GM19438 (cell line): ENCODE results near the gene KRCC1.

ENCODE experiments used
- ATAC-seq: cut with Tn5 transposase; IDR thresholded peaks from one replicate; pipeline ENCODE4 v1.9.1; 2021; ENCODE audit warnings: low read depth; ENCODE audit not compliant: unreplicated experiment

Gene KRCC1

GRCh38 chr2:88078643-88079172, 23.1 kb upstream of the KRCC1 start:
- no peak for ATAC-seq

- ATAC-seq, result no peak
These were observed 21.5 kb upstream of the KRCC1 start for GRCh38 chr2:88077080-88077479.

- ATAC-seq, result no peak
These were observed 19.3 kb upstream of the KRCC1 start for GRCh38 chr2:88074854-88075292.

GRCh38 chr2:88074150-88074549, 18.6 kb upstream of the KRCC1 start:
- no peak for ATAC-seq

GRCh38 chr2:88071365-88071764, 15.8 kb upstream of the KRCC1 start:
- ATAC-seq, result no peak

DNA sequence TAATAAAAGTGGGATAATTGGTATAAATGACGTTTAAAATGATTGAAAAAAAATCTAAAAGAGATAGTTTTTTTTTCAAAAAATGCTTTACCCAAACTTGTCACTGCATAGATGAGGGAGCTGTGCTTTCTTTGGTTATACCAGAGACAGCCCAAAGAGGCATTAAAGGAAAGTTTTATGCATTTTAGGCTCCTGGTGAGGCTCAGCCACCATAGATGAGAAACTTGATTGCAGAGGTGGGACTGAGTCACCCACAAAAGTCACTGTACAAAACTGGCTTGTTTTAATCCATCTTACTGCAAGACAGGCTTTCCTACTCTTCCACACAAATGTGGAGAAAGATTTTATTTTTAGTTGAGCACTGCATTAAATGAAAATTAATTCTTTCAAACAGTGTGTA, 14.5 kb upstream of the KRCC1 start:
- no peak for ATAC-seq

GRCh38 chr2:88069117-88069516, 13.5 kb upstream of the KRCC1 start:
- no peak for ATAC-seq

GRCh38 chr2:88068044-88068443, 12.5 kb upstream of the KRCC1 start:
- ATAC-seq, result no peak

DNA sequence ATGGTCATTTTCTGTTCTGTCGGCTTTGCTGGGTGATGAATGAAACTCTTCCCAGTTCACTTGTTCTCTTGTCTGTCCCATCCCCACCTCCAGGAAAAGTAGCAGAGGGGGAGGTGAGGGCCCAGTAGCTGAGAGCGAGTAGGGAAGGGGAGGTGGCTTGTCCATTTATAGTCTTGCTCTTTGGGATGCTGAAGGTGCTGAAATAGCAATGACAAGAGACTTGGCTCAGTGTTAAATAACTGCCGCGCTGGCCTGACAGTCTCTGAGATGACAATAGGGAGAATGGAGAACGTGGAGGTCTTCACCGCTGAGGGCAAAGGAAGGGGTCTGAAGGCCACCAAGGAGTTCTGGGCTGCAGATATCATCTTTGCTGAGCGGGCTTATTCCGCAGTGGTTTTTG, 12.0 kb upstream of the KRCC1 start, which contains the start of gene SMYD1:
TSS of gene SMYD1 (plus strand) at position 228 of the 400 bp plus-strand sequence. CDS start at position 268, 40 bp downstream.
- no peak for ATAC-seq

DNA sequence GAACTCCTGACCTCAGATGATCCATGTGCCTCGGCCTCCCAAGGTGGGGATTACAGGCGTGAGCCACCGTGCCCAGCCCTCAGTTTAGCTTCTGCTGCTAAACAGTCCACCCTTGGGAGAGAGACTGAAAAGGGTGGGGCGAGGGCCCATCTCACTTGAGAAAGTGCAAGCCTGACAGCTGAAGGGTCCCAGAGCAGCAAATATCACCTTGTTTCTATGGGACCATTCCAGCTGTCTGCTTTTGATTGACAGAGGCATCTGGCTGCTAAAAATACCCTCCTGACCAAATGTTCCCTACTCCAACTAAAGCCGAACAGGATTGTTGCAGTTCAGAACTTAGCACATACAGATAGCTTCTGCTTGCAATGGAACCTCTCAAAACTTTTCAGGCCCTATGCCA, 11.6 kb upstream of the KRCC1 start:
- no peak for ATAC-seq

DNA sequence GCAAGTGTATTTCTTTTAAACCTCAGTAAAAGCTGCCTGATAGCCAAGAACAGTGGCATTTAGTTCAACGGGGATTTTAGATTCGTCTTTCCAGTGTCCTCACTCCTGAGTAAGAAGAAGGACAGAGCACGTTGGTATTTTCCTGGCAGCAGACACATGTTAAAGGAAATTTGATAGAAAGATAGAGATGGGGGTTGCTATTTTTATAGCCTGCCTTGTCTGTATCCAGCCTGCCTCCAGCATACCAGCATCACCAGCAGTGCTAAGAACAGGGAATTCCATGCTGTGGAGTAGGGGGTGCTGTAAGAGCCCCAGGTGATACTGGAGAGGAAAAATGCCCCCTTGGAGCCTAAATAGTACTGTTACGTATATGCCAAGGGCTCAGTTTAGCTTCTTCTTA, 11.0 kb upstream of the KRCC1 start:
- no peak for ATAC-seq

GRCh38 chr2:88061295-88061694, 5.7 kb upstream of the KRCC1 start:
- no peak for ATAC-seq

DNA sequence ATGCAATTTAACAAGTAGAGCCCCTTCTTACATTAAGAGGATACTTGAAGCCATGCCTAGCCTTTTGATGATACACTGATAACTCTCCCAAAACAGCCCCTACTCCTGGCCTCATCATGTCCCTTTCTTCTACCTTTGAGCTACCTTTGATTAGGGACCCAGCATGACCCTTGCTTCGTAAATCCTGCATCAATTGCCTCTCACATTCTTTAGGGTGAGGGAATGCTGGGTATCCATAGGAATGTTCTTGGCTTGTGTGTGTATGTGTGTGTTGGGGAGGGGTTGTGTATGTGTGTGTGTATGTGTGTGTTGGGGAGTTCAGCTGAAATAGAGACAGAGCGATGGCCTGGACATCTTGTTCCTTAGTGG, 5.3 kb upstream of the KRCC1 start:
- no peak for ATAC-seq

- ATAC-seq, result no peak
These were observed 4.7 kb upstream of the KRCC1 start for GRCh38 chr2:88059979-88060906.

GRCh38 chr2:88058191-88058590, 2.6 kb upstream of the KRCC1 start:
- no peak for ATAC-seq

GRCh38 chr2:88057437-88057844, 1.9 kb upstream of the KRCC1 start:
- ATAC-seq, result no peak

GRCh38 chr2:88054782-88055370, 707 bp downstream of the KRCC1 start:
- no peak for ATAC-seq

DNA sequence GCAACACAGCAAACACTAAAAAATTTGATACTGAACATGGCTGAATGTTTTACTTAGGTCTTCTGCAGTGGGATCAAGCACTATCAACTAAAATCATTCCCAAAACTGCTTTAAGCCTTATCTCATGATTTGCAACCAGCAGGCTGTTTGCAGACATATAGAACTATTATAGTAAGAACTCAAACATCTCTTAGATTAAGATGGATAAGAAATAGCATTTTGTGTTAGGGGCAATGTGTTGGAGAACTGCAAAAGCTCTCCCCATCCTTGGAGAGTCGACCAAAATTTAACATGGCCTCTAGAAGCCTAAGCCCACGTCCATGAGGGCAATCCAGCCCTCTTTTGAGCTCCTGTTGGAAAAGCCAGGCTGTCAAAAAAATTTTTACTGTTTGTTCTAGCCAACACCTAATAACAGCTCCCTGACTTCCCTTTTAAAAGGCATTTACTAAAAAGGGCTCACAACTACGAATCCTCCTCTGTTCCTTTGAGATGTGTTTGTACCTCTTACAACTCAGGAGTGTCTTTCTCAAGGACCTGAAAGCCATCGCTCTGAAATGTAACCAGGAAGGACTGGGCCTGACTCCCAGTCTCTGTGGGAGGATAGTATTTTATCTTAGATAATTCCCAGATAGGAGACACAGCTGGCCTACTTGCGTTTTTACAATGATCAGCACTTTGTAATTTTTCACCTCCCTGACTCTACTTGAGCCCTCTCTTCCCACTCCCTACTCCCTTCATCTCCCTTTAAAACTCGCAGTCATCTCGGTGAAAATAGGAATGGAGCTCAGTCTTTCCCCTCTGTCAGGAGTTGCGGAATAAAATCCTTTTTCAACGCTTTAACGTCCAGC, 1.4 kb downstream of the KRCC1 start:
- ATAC-seq, result no peak

DNA sequence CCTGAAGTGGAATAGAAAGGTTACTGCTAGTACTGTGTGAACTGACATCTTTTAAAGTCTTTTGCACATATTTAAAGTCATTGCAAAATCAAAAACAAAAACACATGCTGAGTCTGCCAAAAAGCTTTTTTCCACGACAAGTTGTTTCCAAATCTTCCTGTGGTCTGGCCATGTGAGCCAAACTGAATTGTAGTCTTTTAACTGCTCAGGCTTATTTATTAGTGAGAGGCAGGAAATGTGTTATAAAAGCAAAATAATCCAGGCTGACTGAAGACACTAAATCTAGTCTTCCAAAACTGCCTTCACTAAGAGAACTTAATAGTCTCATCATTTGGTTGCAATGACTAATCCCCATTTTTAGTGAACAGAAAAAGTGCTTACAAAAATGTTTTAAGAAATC, 2.3 kb downstream of the KRCC1 start:
- no peak for ATAC-seq

GRCh38 chr2:88051792-88052191, 3.8 kb downstream of the KRCC1 start:
- no peak for ATAC-seq

DNA sequence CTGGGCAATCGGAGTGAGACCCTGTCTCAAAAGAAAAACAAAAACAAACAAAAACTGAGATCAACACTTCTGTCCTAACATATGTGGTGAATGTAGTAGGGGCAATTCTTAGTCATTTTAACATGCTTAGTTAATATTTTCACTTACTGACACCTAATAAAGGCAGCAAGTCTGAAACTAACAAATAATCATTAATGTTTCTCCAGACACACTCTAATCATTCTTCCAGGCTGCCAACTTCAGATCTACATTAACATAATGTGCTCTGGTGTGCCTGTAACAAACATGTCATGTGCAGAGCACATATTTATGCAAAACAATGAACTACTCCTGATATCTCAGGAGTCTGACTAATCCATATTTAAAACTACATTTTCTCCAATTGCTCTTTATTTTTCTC, 6.0 kb downstream of the KRCC1 start:
- no peak for ATAC-seq
